K562 (cell line): ENCODE data around the gene CLIC1. TPM values are rescaled to one million over a fixed set of nuclear protein-coding genes. Genes with fewer than 3 reads are reported as not detected.

Experiments used
- ARID2 ChIP-seq: fragments of 450-650 bp; IDR thresholded peaks from 2 replicates; pipeline ENCODE4 v1.6.1; 2017; ENCODE audit warnings: antibody characterized with exemption, mild to moderate bottlenecking
- CXXC5 ChIP-seq: fragments of 250-450 bp; sonication (Bioruptor Pico); IDR thresholded peaks from 2 replicates; pipeline ENCODE4 v1.8.0; 2022; ENCODE audit warnings: inconsistent platforms, mild to moderate bottlenecking, moderate library complexity
- HEY1 ChIP-seq: fragments of 250-450 bp; sonication (Bioruptor Pico); IDR thresholded peaks from 2 replicates; pipeline ENCODE4 v1.5.0; 2020; ENCODE audit warnings: mild to moderate bottlenecking, moderate library complexity, borderline replicate concordance
- LEF1 ChIP-seq: fragments of 450-650 bp; IDR thresholded peaks from 2 replicates; pipeline ENCODE4 v1.6.1; 2016; ENCODE audit warnings: mild to moderate bottlenecking
- NFIX ChIP-seq: fragments of 250-450 bp; sonication (Bioruptor Pico); IDR thresholded peaks from 2 replicates; pipeline ENCODE4 v1.4.0; 2020; ENCODE audit warnings: low read depth, mild to moderate bottlenecking, moderate library complexity
- POLR3G ChIP-seq: IDR thresholded peaks from 2 replicates; pipeline ENCODE4 v1.6.1; 2011; ENCODE audit not compliant: insufficient read length, insufficient replicate concordance; ENCODE audit errors: extremely low read depth
- PTRF ChIP-seq: fragments of 450-650 bp; IDR thresholded peaks from 2 replicates; pipeline ENCODE4 v1.6.1; 2016; ENCODE audit warnings: mild to moderate bottlenecking, missing genetic modification characterization, missing compliant biosample characterization
- PTTG1 ChIP-seq: fragments of 450-650 bp; IDR thresholded peaks from 2 replicates; pipeline ENCODE4 v1.6.1; 2016; ENCODE audit warnings: low read depth, mild to moderate bottlenecking, missing genetic modification characterization, missing compliant biosample characterization
- SIX5 ChIP-seq, 2 experiments: IDR thresholded peaks; 2 replicates each; pipeline ENCODE4 v1.6.1; 2011; ENCODE audit warnings: low read length in 2 of 2, borderline replicate concordance in 1 of 2, low read depth in 1 of 2, mild to moderate bottlenecking in 1 of 2, moderate library complexity in 1 of 2; ENCODE audit not compliant: insufficient read depth in 1 of 2
- STAG1 ChIP-seq: sonication (generic); formaldehyde crosslinking; IDR thresholded peaks from 2 replicates; pipeline ENCODE4 v1.5.0; 2020; ENCODE audit warnings: missing genetic modification reagents, borderline replicate concordance
- ZNF354B ChIP-seq: fragments of 250-450 bp; sonication (Bioruptor Pico); IDR thresholded peaks from 2 replicates; pipeline ENCODE4 v1.4.0; 2020
- polyA plus RNA-seq, 8 experiments: library from polyadenylated mRNA; depleted of rRNA in 4 of 8; stranded (reverse) in 5 of 8; unstranded in 3 of 8; fragments of >200 nt; fragmentation: Nextera tagmentation in 2 of 8; fragmentation: Illumina TruSeq in 1 of 8; extraction: Ambion mirVana in 2 of 8; extraction: Trizol in 1 of 8; gene quantifications; 2 replicates each; pipeline versions ENCODE4 v1.2.1 to v1.2.3, GENCODE V29; 2011 to 2014; ENCODE audit warnings: inconsistent platforms in 1 of 8, missing spikeins in 1 of 8
- total RNA-seq, 7 experiments: library from RNA; depleted of rRNA in 6 of 7; stranded (reverse); fragments of >200 nt in 6 of 7; fragmentation: Illumina TruSeq in 2 of 7; extraction: Trizol in 2 of 7; gene quantifications; 2 replicates each; pipeline versions ENCODE4 v1.2.1 to v1.2.3, GENCODE V29; 2011 to 2021; ENCODE audit warnings: low replicate concordance in 1 of 7
- TF ChIP-seq, protein P1 (sequence below), 2 experiments: fragments of 450-650 bp; IDR thresholded peaks; 2 replicates each; pipeline ENCODE4 v1.6.1; 2016; ENCODE audit warnings: mild to moderate bottlenecking in 2 of 2, borderline replicate concordance in 1 of 2, low read depth in 1 of 2, moderate library complexity in 1 of 2
- TF ChIP-seq, protein P2 (sequence below): sonication (generic); formaldehyde crosslinking; IDR thresholded peaks from 2 replicates; pipeline ENCODE4 v1.8.0; 2022; ENCODE audit warnings: mild to moderate bottlenecking, missing genetic modification reagents
- TF ChIP-seq, protein P3 (sequence below): fragments of 450-650 bp; formaldehyde crosslinking; IDR thresholded peaks from 2 replicates; pipeline ENCODE4 v1.4.0; 2020; ENCODE audit warnings: mild to moderate bottlenecking, moderate library complexity

CLIC1 gene
- total and polyA plus RNA-seq, 9 of the 15 experiments (the other 6 are each of a cell fraction or from before 2014, with no cell fraction given): 1,267 to 2,419 (median 1,808) TPM

DNA sequence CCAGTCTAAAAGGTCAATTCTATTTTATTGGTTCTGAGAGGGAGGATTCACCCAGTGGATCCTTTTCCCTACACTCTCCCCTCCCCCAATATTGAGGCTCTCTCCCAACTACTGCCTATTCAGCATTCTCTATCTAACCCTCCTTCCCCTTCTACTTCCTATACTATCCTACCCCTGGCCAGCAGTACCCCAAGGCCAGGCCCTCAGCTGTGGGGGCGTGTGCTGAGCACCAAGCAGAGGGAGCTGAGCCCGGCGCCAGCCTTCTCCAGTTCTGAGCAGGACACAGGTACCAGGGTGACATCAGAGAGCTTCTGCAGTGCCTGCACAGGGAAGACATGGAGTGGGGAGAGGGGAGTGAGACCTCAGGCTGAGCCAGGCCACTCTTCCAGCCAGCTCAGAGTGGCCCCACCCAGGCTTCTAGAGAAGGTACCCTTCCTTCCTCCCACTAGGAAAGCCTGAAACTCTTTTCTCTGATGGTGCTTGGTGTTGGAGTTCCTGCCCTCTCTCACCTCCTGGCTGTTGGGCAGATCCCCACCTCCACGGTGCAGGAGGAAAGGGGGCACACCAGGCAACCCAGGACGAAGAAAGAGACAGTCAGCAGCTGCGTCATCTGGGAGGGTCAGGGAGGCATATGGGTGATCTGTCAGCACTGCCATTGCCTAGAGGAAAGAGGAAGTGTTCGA lies 9.2 kb downstream of the CLIC1 start (continued):
- TF ChIP-seq, protein P1, sequence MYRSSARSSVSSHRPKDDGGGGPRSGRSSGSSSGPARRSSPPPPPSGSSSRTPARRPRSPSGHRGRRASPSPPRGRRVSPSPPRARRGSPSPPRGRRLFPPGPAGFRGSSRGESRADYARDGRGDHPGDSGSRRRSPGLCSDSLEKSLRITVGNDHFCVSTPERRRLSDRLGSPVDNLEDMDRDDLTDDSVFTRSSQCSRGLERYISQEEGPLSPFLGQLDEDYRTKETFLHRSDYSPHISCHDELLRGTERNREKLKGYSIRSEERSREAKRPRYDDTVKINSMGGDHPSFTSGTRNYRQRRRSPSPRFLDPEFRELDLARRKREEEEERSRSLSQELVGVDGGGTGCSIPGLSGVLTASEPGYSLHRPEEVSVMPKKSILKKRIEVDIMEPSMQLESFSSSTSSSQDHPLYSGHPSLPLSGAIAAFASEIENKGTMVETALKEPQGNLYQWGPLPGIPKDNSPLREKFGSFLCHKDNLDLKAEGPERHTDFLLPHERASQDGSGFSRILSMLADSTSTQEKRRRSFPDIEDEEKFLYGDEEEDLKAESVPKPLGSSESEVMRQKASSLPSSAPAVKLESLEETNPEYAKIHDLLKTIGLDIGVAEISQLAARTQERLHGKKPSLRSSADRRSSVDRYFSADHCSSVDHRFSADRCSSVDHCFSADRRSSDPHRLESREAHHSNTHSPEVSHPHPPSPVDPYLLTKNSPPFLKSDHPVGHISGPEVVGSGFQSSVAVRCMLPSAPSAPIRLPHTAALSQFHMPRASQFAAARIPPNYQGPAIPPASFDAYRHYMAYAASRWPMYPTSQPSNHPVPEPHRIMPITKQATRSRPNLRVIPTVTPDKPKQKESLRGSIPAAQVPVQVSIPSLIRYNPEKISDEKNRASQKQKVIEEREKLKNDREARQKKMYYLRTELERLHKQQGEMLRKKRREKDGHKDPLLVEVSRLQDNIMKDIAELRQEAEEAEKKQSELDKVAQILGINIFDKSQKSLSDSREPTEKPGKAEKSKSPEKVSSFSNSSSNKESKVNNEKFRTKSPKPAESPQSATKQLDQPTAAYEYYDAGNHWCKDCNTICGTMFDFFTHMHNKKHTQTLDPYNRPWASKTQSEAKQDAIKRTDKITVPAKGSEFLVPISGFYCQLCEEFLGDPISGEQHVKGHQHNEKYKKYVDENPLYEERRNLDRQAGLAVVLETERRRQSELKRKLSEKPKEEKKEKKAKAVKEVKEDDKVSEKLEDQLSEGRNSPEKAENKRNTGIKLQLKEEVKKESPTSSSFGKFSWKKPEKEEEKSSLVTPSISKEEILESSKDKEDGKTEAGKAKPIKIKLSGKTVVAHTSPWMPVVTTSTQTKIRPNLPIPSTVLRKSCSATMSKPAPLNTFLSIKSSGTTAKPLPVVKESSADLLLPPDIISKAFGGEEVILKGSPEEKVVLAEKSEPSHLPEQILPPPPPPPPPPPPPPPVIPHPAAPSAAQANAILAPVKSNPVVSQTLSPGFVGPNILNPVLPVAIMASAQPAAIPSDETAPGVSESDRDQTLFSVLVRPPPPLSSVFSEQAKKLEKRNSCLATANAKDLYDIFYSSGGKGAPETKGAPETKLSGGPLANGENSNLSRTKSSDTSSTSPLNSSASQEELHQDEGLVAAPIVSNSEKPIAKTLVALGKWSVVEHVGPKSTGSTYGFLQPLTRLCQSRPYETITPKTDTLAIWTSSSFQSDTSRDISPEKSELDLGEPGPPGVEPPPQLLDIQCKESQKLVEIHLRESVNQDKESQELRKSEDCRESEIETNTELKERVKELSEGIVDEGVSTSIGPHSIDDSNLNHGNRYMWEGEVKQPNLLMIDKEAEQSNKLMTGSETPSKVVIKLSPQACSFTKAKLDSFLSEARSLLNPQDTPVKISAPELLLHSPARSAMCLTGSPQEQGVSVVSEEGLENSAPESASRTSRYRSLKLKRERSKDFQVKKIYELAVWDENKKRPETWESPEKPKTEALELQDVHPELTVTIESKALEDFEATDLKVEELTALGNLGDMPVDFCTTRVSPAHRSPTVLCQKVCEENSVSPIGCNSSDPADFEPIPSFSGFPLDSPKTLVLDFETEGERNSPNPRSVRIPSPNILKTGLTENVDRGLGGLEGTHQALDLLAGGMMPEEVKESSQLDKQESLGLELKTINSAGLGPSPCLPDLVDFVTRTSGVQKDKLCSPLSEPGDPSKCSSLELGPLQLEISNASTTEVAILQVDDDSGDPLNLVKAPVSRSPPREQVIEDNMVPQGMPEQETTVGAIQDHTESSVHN (IDR thresholded peaks at IDR 0.05; ENCODE audit: borderline replicate concordance in 1 of 2, low read depth in 1 of 2): 0 out of 4 replicates have a peak, but pooled peaks of 1 of the 2 experiments have one; percentile 8
- TF ChIP-seq POLR3G: no peak
- TF ChIP-seq HEY1 (CRISPR knock-in tag): no peak
- 0 out of 2 replicates have a peak, but pooled peaks have one; percentile 50 for TF ChIP-seq ARID2
- TF ChIP-seq, protein P2, sequence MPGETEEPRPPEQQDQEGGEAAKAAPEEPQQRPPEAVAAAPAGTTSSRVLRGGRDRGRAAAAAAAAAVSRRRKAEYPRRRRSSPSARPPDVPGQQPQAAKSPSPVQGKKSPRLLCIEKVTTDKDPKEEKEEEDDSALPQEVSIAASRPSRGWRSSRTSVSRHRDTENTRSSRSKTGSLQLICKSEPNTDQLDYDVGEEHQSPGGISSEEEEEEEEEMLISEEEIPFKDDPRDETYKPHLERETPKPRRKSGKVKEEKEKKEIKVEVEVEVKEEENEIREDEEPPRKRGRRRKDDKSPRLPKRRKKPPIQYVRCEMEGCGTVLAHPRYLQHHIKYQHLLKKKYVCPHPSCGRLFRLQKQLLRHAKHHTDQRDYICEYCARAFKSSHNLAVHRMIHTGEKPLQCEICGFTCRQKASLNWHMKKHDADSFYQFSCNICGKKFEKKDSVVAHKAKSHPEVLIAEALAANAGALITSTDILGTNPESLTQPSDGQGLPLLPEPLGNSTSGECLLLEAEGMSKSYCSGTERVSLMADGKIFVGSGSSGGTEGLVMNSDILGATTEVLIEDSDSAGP (CRISPR knock-in tag): no peak
- TF ChIP-seq PTTG1 (tag): no peak
- TF ChIP-seq STAG1 (CRISPR knock-in tag): no peak
- TF ChIP-seq ZNF354B (CRISPR knock-in tag): no peak
- TF ChIP-seq SIX5 (IDR thresholded peaks at IDR 0.05; ENCODE audit: borderline replicate concordance in 1 of 2, insufficient read depth in 1 of 2, low read depth in 1 of 2, low read length in 2 of 2): no peak
- TF ChIP-seq NFIX: no peak
- no peak for TF ChIP-seq LEF1
- TF ChIP-seq CXXC5 (CRISPR knock-in tag): peak; percentile 46
- TF ChIP-seq, protein P3, sequence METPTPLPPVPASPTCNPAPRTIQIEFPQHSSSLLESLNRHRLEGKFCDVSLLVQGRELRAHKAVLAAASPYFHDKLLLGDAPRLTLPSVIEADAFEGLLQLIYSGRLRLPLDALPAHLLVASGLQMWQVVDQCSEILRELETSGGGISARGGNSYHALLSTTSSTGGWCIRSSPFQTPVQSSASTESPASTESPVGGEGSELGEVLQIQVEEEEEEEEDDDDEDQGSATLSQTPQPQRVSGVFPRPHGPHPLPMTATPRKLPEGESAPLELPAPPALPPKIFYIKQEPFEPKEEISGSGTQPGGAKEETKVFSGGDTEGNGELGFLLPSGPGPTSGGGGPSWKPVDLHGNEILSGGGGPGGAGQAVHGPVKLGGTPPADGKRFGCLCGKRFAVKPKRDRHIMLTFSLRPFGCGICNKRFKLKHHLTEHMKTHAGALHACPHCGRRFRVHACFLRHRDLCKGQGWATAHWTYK: peak; percentile 73; the same call in 1 of the 2 replicates
- TF ChIP-seq PTRF: no peak
